Astrocyte (in vitro differentiated cells and primary cell): ENCODE measurements around the gene PLXNB2.

ENCODE experiments used
- CTCF ChIP-seq: IDR thresholded peaks from 2 replicates; pipeline ENCODE4 v1.5.1; 2011; ENCODE audit warnings: low read depth, mild to moderate bottlenecking, inconsistent platforms, low read length, moderate library complexity; ENCODE audit not compliant: insufficient read depth
- EZH2 ChIP-seq: IDR thresholded peaks from 2 replicates; pipeline ENCODE4 v1.6.1; 2012; ENCODE audit warnings: mild to moderate bottlenecking, low read length, inconsistent platforms; ENCODE audit not compliant: insufficient read depth

GRCh38 chr22:50323900-50324299 is 16.5 kb upstream of the PLXNB2 start:
- TF ChIP-seq CTCF, result no peak
- TF ChIP-seq EZH2, result no peak
